GM12874 (cell line): ENCODE measurements around the gene FARS2.

ENCODE experiments used
- CTCF ChIP-seq: IDR thresholded peaks from 2 replicates; pipeline ENCODE4 v1.5.1; 2011; ENCODE audit warnings: low read depth, mild to moderate bottlenecking, control low read depth, low read length, moderate library complexity; ENCODE audit not compliant: insufficient read depth

Gene FARS2

GRCh38 chr6:5547556-5547955 is 286.2 kb downstream of the FARS2 start:
- TF ChIP-seq CTCF = no peak

- TF ChIP-seq CTCF = no peak
These were observed 289.3 kb downstream of the FARS2 start for GRCh38 chr6:5550631-5551030.

GRCh38 chr6:5552243-5552642 is 290.9 kb downstream of the FARS2 start:
- TF ChIP-seq CTCF = no peak

- no peak for TF ChIP-seq CTCF
These were observed 292.5 kb downstream of the FARS2 start for GRCh38 chr6:5553767-5554166.

GRCh38 chr6:5554226-5554625 is 292.9 kb downstream of the FARS2 start:
- TF ChIP-seq CTCF = no peak

- no peak for TF ChIP-seq CTCF
These were observed 294.7 kb downstream of the FARS2 start for GRCh38 chr6:5556011-5556410.

GRCh38 chr6:5557506-5557905 is 296.2 kb downstream of the FARS2 start:
- TF ChIP-seq CTCF = no peak

- no peak for TF ChIP-seq CTCF
These were observed 298.3 kb downstream of the FARS2 start for GRCh38 chr6:5559651-5560050.
